Endothelial cell of umbilical vein (primary cell): Measurements from ENCODE around the gene CD151.

ENCODE experiments used
- FOS ChIP-seq: IDR thresholded peaks from 2 replicates; pipeline ENCODE4 v1.6.1; 2011; ENCODE audit warnings: mild to moderate bottlenecking, low read length, moderate library complexity, borderline replicate concordance; ENCODE audit not compliant: insufficient read depth
- GATA2 ChIP-seq: IDR thresholded peaks from 2 replicates; pipeline ENCODE4 v1.7.0; 2011; ENCODE audit warnings: low read depth, mild to moderate bottlenecking, moderate library complexity, mixed read lengths, low read length; ENCODE audit not compliant: insufficient read length, insufficient read depth
- POLR2A ChIP-seq: IDR thresholded peaks from 2 replicates; pipeline ENCODE4 v1.6.1; 2012; ENCODE audit warnings: low read depth, mild to moderate bottlenecking, control low read depth, low read length
- POLR2AphosphoS5 ChIP-seq: IDR thresholded peaks from 2 replicates; pipeline ENCODE4 v1.6.1; 2012; ENCODE audit warnings: low read depth, mild to moderate bottlenecking, control low read depth, low read length, moderate library complexity; ENCODE audit not compliant: insufficient read depth
- TF ChIP-seq, protein P1 (sequence below), 2 donors: IDR thresholded peaks; 1 replicate in 1 of 2; 2 replicates in 1 of 2; pipeline ENCODE4 v1.5.1; 2011; ENCODE audit warnings: low read length in 2 of 2, mild to moderate bottlenecking in 2 of 2, moderate library complexity in 2 of 2, control low read depth in 1 of 2, inconsistent platforms in 1 of 2, low read depth in 1 of 2; ENCODE audit not compliant: insufficient read depth in 1 of 2; ENCODE audit errors: extremely low read depth in 1 of 2

DNA sequence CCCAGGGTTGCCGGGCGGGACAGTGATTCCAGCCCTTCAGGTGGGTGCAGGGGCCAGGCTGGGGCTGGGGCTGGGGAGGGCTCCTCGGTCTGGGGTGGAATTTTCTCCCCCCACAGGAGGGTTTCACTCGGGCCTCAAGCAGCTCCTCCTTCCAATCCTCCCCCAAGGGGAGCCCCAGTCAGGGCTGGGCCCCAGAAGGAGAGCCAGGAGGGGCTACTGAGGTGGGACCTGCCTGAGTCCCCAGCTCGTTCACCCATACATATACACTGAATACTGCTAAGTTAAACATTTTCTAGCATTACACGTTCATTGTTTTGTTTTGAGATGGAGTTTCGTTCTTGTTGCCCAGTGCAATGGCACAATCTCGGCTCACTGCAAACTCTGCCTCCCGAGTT, 6.5 kb upstream of the CD151 start:
- TF ChIP-seq POLR2A (no peak), GATA2 (no peak), FOS (no peak), POLR2AphosphoS5 (no peak)
- TF ChIP-seq, protein P1, sequence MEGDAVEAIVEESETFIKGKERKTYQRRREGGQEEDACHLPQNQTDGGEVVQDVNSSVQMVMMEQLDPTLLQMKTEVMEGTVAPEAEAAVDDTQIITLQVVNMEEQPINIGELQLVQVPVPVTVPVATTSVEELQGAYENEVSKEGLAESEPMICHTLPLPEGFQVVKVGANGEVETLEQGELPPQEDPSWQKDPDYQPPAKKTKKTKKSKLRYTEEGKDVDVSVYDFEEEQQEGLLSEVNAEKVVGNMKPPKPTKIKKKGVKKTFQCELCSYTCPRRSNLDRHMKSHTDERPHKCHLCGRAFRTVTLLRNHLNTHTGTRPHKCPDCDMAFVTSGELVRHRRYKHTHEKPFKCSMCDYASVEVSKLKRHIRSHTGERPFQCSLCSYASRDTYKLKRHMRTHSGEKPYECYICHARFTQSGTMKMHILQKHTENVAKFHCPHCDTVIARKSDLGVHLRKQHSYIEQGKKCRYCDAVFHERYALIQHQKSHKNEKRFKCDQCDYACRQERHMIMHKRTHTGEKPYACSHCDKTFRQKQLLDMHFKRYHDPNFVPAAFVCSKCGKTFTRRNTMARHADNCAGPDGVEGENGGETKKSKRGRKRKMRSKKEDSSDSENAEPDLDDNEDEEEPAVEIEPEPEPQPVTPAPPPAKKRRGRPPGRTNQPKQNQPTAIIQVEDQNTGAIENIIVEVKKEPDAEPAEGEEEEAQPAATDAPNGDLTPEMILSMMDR (IDR thresholded peaks at IDR 0.05; ENCODE audit: extremely low read depth in 1 of 2, insufficient read depth in 1 of 2, low read depth in 1 of 2, low read length in 2 of 2), result no peak
